Nephron (organoid): ENCODE results near the gene SMYD3.
A peak's percentile ranks its signal among the peaks of the same experiment; 100 is the strongest.

Experiments
- H3K27ac Mint-ChIP-seq, 3 experiments: 2 replicates each; pipeline ENCODE4 v1.8.0; 2020; ENCODE audit warnings: mixed read lengths in 3 of 3, mild to moderate bottlenecking in 2 of 3, moderate library complexity in 1 of 3
- H3K27me3 Mint-ChIP-seq: 2 replicates; pipeline ENCODE4 v1.8.0; 2021; ENCODE audit warnings: low read depth, mild to moderate bottlenecking, moderate library complexity, mixed read lengths
- H3K36me3 Mint-ChIP-seq: 2 replicates; pipeline ENCODE4 v1.8.0; 2020; ENCODE audit warnings: low read depth, mixed read lengths
- H3K4me1 Mint-ChIP-seq: 2 replicates; pipeline ENCODE4 v1.8.0; 2020; ENCODE audit warnings: mixed read lengths
- H3K4me3 Mint-ChIP-seq, 3 experiments: 2 replicates each; pipeline ENCODE4 v1.8.0; 2020; ENCODE audit warnings: mild to moderate bottlenecking in 3 of 3, mixed read lengths in 3 of 3, moderate library complexity in 2 of 3
- H3K9me3 Mint-ChIP-seq: 2 replicates; pipeline ENCODE4 v1.8.0; 2020; ENCODE audit warnings: mixed read lengths
- CTCF ChIP-seq, 3 experiments: fragments of 200-600 bp; sonication (generic); IDR thresholded peaks; one replicate each; pipeline ENCODE4 v1.5.0; 2021; ENCODE audit warnings: antibody characterized with exemption in 3 of 3; ENCODE audit not compliant: unreplicated experiment in 3 of 3

Gene SMYD3

GRCh38 chr1:245862812-245863540 lies 644.1 kb downstream of the SMYD3 start:
- H3K27ac Mint-ChIP-seq, result peak overlapping the region in 1 of 3 experiments; percentile 72
- H3K36me3 Mint-ChIP-seq, result peaks cover 5% of the 10 kb centered on the region
- H3K27me3 Mint-ChIP-seq, result peaks cover 6% of the 10 kb centered on the region
- H3K9me3 Mint-ChIP-seq, result no peaks in the 10 kb centered on the region
- TF ChIP-seq CTCF (IDR thresholded peaks at IDR 0.05; ENCODE audit: unreplicated experiment in 3 of 3), result no peak
- H3K4me1 Mint-ChIP-seq, result peaks cover 28% of the 10 kb centered on the region
- H3K4me3 Mint-ChIP-seq, result no peak overlapping the region

DNA sequence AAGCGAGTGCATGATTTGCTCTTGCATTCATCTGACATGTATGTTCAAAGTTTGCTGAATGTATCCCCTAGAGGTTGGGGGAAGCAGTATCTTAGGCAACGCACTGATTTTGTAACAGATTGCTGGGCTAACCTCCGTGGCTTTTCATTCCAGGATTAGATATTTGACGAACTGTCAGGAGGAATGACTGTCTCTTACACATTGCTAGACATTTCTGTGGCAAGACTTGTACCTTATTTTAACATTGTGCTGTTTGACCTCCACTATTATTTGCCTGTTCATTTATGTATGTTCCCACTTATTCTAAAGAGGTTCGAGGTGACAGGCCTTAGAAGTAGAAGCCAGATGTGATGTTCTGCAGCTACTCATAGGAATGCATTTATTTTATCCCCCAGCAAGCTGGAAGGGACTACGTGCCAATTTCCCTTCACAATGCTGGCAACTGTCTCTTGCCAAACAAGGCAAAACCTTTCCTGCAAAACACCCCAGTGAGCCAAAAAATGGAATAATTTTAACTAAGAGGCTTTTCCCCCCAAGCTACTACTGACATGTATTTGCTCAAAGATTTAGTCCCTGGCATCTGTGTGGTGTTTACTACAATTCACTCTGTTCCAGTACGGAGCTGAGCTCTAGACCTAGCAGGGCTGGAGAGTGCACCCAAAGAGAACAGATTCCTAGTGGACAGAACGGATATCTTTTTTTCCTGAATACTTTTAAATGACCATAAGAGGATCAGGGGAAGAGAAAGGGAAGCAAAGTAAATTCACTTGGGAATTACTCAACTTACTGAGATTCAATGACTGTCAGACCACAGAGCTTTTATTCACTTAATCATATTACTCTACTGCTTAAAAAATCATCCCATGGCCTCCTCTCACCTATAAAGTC lies 646.2 kb downstream of the SMYD3 start:
- peaks cover 28% of the 10 kb centered on the region for H3K4me1 Mint-ChIP-seq
- H3K27me3 Mint-ChIP-seq, result peaks cover 9% of the 10 kb centered on the region
- H3K4me3 Mint-ChIP-seq, result no peak overlapping the region
- peaks cover 21% of the 10 kb centered on the region for H3K36me3 Mint-ChIP-seq
- H3K27ac Mint-ChIP-seq, result peak overlapping the region; percentile 18 to 57 (median 54)
- TF ChIP-seq CTCF (IDR thresholded peaks at IDR 0.05; ENCODE audit: unreplicated experiment in 3 of 3), result no peak
- no peaks in the 10 kb centered on the region for H3K9me3 Mint-ChIP-seq

DNA sequence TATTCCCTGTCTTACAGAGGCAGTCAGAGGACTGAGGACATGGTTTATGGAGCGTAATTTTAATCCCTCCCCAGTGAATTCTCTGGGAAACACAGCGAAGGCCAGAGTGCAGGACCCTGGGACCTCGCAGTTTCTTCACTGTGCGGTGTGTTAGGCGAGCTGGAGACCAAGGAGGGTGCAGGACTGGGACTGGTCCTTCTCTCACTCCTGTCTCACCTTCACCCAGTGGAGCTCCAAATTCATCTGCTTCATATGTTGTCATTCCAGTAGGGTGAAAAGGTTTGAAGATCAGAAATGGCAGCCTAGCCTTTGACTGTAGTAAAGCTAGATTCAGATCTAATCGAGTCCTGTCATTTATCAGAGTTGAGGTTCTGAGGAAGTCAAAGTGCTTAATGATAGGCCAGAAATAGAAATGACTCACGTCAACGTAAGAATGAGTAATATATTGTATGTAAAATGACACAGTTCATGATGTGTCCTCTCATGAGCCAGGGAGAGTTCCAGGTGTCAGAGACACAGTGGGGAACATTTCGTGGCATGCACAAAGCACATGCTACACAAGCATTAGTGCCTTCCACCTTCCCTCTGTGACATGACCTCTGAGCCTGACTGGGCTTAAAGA lies 647.5 kb downstream of the SMYD3 start:
- H3K27ac Mint-ChIP-seq, result peak overlapping the region in 1 of 3 experiments; percentile 54
- H3K4me3 Mint-ChIP-seq, result no peak overlapping the region
- peaks cover 28% of the 10 kb centered on the region for H3K4me1 Mint-ChIP-seq
- H3K9me3 Mint-ChIP-seq, result no peaks in the 10 kb centered on the region
- H3K27me3 Mint-ChIP-seq, result peaks cover 9% of the 10 kb centered on the region
- peak in 1 of 3 experiments; percentile 1 for TF ChIP-seq CTCF (IDR thresholded peaks at IDR 0.05; ENCODE audit: unreplicated experiment in 3 of 3)
- H3K36me3 Mint-ChIP-seq, result peaks cover 29% of the 10 kb centered on the region

DNA sequence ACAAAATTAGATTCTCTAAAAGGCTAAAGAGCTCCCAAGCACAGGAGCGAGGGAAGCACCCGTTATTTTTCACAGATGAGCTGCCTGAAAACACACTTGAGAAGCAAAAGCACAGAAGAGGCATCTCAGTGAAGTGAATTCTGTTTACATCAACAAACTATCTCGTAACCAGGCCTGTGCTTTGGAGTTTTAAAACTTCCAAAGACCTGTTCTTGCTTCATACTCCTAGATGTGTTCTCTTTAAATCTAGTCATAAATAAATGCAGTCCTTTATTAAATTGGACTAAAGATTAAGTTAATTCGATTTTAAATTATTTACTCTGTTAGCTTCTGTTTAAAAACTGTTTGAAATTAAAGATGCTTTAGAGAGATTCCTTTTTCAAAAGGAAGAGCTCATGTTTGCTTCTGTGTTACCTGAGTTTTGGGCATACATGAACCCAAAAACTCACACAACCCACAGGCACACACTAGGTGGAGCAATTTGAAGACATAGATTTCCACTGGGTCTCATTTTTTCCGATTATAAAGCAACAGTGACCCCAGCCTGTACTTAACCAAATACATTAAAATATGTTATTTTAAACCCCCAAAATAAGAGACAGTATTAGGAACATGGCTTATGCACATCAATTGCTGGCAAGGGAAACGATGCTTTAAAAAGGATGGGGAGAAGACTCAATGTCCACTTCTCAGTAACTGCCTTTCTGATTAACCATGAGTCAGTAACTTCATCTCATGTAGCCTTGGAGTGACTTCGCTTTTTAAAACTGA lies 648.2 kb downstream of the SMYD3 start:
- H3K27me3 Mint-ChIP-seq, result peaks cover 9% of the 10 kb centered on the region
- no peak overlapping the region for H3K27ac Mint-ChIP-seq
- H3K4me1 Mint-ChIP-seq, result peaks cover 28% of the 10 kb centered on the region
- H3K36me3 Mint-ChIP-seq, result peaks cover 34% of the 10 kb centered on the region
- peaks cover 4% of the 10 kb centered on the region for H3K9me3 Mint-ChIP-seq
- no peak overlapping the region for H3K4me3 Mint-ChIP-seq
- TF ChIP-seq CTCF (IDR thresholded peaks at IDR 0.05; ENCODE audit: unreplicated experiment in 3 of 3), result peak; percentile 47 to 48 (median 47)

DNA sequence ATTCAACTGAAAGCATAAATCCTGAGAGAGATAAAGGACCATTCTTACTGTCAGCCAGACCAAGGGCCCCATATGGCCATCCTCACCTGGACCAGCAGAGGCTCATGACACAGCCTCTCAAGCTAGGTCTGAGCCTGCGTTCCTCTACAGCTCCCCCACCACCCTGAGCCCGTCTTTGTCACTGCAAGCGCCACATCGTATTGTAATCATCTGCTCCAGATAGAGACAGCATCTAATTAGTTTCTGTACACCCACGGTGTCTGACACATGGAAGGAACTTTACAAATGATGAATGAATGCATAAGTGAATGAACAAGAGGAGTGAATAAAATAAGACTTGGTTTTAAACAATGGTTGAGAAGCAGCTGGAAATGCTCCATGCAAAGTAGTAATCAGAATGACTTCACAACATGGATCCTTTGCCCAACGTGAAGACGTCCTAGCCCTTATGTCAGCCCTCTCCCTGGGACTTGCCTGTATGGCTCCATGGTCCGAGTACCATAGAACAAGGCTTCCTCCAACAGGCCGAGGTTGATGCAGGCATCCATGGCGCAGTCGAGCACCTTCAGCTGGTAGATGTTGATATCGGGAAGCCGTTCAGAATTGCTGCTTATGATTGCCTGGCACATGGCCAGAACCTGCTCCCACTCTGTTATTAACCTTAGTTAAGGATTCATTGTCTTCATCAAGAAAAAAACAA lies 648.9 kb downstream of the SMYD3 start:
- Mint-ChIP-seq H3K36me3 (peaks cover 37% of the 10 kb centered on the region), H3K4me1 (peaks cover 28% of the 10 kb centered on the region), H3K27me3 (peaks cover 9% of the 10 kb centered on the region), H3K4me3 (no peak overlapping the region), H3K9me3 (peaks cover 5% of the 10 kb centered on the region), H3K27ac (no peak overlapping the region)
- no peak for TF ChIP-seq CTCF (IDR thresholded peaks at IDR 0.05; ENCODE audit: unreplicated experiment in 3 of 3)
